IPS DF 4.7 (cell line): ENCODE results near the gene LYRM7.
"Not testable (repeated sequence)": the region's sequence is repeated elsewhere in the genome, so short reads cannot be mapped to it uniquely, and the experiment has no call there.

ENCODE experiments used
- DNase-seq: peaks from one replicate; pipeline ENCODE4 v3.0.0-alpha.2; 2013; ENCODE audit warnings: low spot score; ENCODE audit errors: extremely low read depth

The LYRM7 gene

DNA sequence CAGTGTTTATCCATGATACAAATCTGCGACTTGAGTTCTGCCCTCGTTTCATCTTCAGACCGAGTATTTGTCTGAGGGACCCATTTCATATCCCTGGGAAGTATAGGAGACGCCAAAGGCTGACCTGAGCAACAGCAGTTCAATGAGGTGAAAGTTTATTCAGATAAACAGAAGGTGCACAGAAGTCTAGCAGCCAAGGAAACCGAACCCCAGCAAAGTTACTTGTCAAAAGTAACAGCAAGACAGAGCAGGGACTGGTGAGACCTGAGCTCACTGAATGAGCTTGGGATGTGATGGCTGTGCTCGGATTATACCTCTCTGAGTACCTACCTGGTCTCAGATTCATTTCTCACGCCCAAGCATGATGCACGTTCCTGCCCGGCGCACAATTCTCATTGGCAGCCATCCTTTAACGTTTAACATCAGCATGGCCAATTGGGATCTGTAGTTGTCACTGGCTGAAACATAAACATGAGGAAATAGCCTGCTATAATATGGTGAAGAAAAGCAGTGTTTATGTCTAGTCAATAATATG lies 599 bp downstream of the LYRM7 start:
- no peak for DNase-seq

DNA sequence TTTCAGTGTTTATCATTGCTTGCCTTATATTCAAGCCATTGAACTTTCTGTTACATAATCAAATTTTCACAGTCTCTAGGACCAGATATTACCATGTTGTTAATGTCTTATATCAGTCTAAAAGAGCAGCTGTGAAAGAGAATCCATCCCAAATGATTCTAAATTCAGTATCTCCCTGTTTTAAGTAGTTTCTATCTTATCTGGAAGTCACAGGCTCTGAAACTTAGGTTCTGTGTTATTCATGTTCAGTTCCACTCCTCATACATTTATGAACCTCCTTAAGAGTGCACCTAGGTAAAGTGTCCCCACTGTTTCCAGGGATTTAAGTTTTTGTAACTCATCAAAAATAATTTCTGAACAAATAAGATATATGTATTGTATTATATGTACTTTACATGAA lies 9.7 kb downstream of the LYRM7 start:
- no peak for DNase-seq

DNA sequence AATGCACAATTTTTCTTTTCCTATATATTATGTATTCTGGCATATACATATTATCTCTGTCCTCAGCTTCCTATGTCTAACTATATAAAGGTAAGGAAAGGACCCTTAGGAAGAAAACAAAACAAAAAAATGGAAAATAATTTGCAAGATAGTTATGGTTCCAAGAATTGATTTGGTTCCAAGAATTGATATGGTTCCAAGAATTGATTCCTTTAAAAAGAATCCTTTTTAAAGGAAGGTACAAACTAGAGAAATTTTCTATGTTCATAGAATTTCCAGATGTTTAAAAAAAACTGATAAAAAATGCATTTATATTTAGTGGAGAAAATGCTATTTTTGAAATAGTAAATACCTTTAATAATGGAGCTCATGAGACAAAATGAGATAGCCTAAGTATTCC lies 12.1 kb downstream of the LYRM7 start:
- no peak for DNase-seq

DNA sequence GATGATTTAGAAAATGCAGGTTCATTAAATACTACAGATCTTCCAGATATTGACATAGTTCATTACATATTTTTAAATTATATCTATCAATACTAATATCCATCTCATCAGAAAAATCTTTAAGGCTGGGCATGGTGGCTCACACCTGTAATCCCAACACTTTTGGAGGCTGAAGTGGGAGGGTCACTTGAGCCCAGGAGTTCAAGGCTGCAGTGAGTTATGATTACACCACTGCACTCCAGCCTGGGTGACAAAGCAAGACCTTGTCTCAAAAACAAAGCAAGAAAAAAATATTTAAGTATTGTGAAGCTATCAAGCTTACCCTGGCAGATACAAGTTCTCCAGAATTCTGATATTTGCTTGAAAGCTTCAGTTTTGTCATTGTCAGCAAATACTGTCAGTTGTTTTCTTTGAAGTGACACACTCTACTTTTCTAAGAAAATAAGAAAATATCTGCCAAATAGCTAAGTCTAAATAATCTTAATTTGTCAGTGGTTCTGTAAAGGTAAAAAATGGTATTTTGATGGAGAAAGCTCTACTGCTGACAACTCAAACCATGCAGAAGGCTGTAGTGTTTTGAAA lies 14.9 kb downstream of the LYRM7 start:
- DNase-seq, result no peak

DNA sequence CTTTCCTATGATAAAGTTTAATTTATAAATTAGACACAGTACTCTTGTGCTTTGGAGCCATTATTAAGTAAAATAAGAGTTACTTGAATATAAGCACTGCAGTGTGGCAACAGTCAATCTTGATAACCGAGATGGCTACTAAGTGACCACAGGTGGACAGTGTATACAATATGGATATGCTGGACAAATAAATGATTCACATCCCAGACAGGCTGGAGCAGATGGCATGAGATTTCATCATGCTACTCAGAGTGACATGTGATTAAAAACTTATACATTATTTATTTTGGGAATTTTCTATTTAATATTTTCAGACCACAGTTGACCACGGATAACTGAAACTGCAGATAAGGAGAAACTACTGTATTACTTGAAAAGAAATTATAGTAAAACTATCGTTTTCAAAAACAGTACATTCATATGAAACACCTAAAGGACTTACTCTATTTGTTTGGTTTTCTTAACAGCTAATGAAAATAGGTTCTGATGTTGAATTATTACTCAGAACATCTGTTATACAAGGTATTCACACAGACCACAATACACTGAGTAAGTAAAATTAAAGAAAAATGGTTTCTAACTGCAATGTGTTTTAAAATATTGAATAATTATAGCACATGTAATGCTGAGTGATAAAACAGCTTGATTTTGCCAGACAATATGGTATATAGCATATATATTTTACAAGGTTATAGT lies 16.0 kb downstream of the LYRM7 start:
- no peak for DNase-seq

DNA sequence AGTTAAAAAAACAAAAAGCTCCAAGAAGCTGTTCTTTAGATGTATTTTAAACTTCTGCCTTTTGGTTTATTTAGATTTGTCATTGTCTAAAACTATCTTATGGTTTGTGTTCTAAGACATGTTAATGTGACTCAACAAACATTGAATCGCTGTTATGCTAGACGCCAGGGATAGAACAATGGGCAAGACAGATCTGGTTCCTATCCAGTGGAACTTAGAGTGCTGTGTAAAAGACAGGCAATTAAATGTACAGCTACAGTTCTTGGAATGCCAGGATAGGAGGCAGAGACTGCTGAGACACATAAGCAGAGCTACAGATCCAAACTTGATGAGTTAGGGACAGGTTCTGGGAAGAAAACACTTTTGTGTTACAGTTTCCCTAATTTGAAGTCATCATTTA lies 22.4 kb downstream of the LYRM7 start:
- no peak for DNase-seq

DNA sequence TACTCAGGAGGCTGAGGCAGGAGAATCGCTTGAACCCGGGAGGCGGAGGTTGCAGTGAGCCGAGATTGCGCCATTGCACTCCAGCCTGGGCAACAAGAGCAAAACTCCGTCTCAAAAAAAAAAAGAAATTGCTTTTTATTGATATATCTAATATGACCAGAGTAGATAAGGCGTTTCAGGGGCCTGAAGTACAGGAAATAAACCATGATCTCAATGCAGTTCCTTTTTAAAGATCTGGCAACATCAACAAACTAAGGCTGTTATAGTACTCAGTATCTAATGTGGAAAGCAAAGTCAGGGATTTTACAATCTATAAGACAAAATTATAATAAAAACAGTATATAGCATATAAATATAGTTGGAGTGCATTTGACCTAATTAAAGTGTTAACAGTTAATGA lies 23.2 kb downstream of the LYRM7 start:
- not testable (repeated sequence) for DNase-seq

DNA sequence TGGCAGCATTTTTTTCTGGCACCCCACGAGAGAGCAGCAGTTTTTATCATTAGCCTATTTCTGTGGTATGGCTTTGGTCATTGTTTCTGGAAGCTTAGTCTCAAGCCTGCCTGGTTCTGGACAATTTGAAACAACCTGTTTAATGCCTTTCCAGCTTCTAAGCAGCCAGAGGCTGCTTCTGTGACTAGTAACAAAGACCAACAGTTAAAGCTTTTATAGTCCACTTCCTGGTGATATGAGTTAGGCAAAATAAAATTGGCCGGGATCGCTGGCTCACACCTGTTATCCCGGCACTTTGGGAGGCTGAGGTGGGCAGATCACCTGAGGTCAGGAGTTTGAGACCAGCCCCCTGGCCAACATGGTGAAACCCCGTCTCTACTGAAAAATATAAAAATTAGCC lies 24.0 kb downstream of the LYRM7 start:
- DNase-seq, result no peak

DNA sequence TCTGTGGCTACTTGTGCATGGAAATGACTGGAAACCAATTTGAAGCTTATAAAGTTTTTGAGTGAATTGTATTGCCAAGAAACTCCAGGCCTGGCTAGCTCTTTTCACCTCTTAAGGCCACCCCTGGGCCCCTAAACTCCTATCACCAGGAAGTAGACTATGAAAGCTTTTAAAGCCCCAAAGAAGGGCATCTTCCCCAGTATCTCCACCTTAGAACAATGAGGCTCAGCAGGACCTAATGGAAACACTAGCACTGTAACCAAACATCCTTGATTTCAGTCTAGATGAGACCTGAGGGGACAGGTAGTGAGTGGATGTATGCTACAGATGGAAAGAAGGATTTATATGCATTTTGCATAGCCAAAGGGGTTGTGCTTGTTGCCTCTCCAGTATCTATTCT lies 25.0 kb downstream of the LYRM7 start:
- DNase-seq, result no peak

DNA sequence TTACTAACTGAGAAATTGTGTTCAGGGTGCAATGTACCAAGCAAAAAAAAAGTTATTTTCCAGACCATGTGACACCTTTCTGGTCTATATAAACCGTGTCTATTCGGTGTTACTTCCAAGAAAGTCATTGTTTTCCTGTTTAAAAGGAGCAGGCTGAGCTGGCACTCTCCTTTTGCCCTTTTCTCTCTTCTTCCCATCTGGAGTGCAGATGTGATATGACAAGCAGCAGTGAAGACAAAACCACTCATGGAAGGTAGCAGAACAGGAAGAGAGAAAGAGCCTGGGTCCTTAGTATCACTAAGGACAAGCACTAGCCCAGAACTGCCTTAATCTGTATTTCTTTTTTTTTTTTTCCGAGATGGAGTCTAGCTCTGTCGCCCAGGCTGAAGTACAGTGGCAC lies 25.6 kb downstream of the LYRM7 start:
- DNase-seq, result no peak

DNA sequence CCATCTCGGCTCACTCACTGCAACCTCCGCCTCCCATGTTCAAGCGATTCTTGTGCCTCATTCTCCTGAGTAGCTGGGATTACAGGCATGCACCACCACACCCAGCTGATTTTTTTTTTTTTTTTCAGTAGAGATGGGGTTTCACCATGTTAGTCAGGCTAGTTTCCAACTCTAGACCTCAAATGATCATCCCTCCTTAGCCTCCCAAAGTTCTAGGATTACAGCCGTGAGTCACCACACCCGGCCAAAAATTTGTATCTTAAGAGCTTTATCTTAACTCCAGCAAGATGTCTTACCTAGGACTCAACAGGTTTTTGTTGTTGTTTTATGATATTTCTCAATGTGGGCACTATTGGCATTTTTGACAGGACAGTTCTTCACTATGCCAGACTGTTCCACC lies 27.9 kb downstream of the LYRM7 start:
- DNase-seq, result no peak

DNA sequence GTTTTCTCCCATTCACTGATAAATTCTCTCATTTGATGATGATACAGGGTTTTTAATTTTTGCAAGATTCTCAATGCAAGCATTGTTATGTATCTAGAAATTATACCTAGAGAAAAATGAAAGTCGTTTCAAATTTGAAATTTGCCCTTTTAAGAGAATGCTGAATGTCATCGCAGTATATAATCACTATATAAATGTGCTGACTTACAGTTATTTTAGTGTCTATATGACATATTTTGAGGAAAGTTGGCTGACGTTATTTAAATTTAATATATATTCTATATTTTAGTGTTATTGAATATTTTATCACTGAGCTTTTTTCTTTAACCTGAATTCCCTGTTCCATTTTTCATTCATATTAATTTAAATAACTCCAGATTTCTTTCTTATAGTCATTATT lies 29.8 kb downstream of the LYRM7 start:
- no peak for DNase-seq

DNA sequence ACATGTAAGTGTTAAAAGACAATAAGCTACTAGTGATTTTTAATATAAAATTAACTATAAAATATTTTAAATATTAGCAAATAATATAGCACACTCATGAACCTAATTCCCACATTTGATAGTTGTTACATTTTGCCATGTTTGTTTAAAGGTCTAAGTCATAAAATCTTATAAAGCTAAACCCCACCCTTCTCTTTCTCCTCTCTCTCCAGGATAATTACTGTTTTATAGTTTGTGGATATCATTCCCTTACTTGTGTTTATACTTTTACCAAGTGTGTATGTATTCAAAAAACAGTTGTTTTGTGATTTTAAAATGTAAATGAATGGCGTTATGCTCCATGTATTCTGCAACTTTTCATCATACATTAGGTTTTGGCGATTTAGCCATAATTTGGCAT lies 34.2 kb downstream of the LYRM7 start:
- no peak for DNase-seq

DNA sequence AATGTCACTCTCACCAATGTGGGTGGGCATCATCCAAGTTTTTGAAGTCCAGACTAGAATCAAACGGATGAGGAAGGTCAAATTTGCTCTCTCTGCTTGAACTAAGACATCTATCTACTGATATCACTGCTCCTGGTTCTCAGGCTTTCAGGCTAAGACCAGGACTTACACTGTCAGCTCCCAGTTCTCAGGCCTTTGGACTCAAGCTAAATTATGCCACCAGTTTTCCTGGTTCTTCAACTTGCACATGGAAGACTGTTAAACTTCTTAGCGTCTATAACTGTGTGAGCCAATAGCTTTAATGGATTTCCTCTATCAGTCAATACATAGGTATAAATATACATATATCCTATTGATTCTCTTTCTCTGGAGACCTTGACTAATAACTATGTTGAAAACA lies 35.3 kb downstream of the LYRM7 start:
- no peak for DNase-seq

DNA sequence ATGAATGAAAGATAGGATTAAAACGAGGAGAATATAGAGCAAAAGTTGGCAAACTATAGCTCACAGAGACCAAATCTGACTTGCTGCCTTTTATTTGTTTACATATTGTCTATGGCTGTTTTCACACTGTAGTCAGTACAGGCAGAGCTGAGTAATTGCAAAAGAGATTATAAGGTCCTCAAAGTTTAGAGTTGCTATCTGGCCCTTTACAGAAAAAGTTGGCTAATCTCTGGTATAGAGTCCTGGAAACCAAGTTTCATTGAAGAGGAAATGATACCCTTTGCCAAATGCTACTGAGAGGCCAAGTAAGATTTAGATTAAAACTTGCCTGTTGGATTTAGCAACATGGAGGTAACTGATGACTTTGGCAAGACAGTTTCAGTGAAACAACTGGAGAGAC lies 36.0 kb downstream of the LYRM7 start:
- DNase-seq, result no peak

DNA sequence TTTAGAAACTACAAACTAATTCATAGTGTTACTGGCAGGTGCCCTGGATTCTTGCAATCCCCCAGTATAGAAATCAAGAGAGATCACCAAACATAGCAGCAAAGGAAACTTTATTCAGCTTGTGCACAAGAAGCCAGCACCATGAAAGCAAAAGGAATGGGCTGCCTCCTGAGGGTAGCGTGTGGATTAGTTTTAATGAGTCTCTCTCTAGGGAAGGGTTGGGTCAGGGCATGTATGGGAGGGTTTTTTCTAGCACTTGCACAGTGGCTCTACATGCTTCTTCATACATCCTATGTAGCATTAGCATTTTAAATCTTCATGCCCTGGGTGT lies 38.4 kb downstream of the LYRM7 start:
- no peak for DNase-seq

DNA sequence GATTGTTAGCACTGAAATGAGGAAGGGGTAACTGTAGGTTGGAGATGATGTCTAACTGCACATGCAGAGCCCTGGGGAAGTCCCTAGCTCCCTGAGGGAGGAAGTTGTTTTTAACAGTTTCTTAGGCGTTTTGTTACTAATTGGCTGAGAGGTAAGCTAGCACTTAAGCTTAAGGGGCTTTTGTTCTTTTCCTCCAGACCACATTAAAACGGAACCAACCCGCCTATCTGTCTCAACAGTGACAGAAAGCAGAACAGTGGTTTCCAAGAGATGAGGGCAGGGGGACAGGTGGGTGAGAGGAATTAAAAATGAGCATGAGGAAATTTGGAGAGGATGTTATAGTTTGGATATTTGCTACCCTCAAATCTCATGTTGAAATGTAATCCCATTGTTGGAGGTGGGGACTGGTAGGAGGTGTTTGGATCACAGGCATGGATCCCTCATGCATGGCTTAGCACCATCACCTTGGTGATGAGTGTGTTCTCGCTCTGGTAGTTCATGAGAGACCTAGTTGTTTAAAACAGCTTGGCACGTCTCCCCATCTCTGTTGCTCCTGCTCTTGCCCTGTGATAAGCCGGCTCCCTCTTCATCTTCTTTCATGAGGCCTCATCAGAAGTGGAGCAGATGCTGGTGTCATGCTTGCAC lies 38.9 kb downstream of the LYRM7 start:
- no peak for DNase-seq

DNA sequence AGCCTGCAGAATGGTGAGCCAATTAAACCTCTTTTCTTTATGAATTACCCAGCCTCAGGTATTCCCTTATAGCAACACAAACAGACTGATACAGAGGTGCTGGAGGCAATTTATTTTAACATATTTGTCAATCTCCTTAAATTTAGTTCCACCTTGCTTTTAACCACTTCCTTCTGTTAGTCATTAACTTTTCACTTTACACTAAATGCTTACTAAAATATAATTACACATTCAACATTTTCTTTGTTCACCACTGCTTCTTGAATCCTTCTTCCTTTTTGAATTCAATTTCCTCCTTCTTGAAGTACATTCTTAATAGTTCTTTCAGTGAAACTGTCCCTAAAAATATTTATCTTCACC lies 39.4 kb downstream of the LYRM7 start:
- DNase-seq, result no peak

DNA sequence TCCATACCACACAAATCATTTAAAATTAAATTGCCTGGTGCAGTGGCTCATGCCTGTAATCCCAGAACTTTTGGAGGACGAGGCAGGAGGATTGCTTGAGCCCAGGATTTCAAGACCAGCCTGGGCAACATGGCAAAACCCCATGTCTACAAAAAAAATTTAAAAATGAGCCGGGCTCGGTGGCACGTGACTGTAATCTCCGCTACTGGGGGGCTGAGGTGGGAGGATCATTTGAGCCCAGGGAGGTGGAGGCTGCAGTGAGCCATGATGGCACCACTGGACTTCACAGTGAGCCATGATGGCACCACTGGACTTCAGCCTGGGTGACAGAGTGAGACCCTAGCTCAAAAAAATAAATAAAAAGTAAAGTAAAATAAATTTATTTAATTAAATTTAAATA lies 40.9 kb downstream of the LYRM7 start:
- no peak for DNase-seq

DNA sequence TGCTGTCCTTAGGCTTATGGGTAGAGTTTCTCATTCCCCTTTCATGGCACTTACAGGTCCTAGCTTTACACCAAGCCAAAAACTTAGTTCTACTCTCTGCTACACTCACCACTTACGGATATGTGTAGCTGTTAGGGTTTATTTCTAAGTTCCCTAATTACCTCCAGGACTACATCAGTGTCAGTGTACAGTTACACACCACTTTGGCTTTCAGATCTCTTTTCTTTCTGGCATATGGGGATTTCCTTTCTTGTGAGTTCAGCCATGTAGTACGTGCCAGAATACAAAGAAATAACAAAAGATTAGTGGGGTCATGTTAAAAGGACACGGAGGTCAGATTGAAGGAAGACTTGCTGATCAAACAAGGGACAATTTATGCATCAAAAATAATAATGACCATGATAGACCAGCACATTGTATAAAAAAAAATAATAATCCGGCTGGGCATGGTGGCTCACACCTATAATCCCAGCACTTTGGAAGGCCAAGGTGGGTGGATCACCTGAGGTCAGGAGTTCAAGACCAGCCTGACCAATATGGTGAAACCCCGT lies 41.8 kb downstream of the LYRM7 start:
- DNase-seq, result no peak

DNA sequence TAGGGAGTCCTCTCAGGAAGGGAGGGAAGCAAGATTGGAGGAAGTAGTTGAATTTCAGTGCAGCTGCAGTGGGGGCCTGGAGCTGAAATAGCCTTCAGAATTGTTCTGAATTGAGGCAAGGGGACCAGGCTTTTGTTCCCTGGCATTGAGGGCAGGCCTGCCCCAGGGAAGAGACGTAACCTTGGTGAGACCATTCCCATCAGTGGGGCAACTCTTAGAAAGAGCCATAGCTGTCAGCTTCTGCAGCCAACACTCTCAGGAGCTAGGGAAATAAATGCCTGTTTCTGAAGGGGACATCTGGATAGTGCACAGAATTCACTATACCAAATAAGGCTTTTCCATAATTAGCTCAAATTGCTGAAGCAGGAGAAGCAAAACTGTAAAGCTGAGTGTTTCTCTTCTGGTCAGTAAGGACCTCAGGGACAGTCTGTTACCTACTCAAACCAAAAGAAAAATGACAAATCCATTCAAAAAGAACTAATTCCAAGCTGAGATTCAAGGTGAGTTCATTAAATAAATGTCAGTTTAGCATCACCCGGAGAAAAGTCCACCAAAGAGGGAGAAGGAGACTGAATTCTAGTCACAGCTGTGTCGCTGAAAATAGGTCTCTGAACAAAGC lies 44.0 kb downstream of the LYRM7 start:
- no peak for DNase-seq

DNA sequence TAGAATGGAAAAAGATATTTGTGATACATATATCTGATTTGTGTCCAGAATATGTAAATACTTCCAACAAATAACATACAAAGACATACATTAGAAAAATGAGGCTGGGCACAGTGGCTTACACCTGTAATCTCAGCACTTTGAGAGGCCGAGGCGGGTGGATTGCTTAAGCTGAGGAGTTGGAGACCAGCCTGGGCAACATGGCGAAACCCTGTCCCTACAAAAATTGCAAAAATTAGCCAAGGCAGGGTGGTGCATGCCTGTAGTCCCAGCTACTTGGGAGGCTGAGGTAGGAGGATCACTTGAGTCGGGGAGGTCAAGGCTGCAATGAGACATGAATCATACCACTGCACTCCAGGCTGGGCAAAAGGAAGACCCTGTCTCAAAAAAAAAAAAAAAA lies 47.0 kb downstream of the LYRM7 start:
- no peak for DNase-seq
